Measurements from ENCODE around the gene WDR12. TPM values are rescaled to one million over a fixed set of nuclear protein-coding genes. Genes with fewer than 3 reads are reported as not detected.
"Not testable (repeated sequence)": the region's sequence is repeated elsewhere in the genome, so short reads cannot be mapped to it uniquely, and the experiment has no call there.

The WDR12 gene
- total RNA-seq, 2 experiments from 2014 or later, result 41.3 to 42.1 TPM

DNA sequence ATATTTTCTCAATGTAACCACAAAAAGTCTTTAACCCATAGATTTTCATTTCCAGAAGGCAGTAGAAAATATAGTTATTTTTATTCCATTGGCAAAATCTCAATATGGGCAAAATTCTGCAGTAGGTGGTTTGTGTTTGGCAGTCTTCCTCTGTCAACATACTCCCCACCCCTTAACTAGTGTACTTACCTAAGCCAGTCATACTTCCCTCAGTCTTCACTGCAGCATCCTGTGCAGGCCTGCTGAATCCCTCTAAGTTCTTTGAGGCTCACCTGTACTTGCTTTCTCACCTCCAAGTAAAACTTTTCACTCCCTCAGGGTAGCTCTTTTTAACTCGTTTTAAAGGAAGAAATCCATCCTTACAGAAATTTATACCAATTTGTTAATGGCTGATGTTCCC is 7.4 kb upstream of the WDR12 start:
- no peaks in the 10 kb centered on the region for H3K4me1 Mint-ChIP-seq
- ChIA-PET POLR2A (no interaction called here), CTCF (interaction anchor here (0.8 kb wide), 1 partner anchor 15 kb away, joined by 3 read pairs; no protein-coding TSS in a partner anchor)
- H3K4me3 Mint-ChIP-seq, result no peak overlapping the region
- no peak overlapping the region for H3K27ac Mint-ChIP-seq
- DNase-seq, result no peak
- H3K36me3 Mint-ChIP-seq (ENCODE audit: low read depth), result peaks cover 5% of the 10 kb centered on the region
- H3K27me3 Mint-ChIP-seq, result no peaks in the 10 kb centered on the region
- H3K9me3 Mint-ChIP-seq, result no peaks in the 10 kb centered on the region

DNA sequence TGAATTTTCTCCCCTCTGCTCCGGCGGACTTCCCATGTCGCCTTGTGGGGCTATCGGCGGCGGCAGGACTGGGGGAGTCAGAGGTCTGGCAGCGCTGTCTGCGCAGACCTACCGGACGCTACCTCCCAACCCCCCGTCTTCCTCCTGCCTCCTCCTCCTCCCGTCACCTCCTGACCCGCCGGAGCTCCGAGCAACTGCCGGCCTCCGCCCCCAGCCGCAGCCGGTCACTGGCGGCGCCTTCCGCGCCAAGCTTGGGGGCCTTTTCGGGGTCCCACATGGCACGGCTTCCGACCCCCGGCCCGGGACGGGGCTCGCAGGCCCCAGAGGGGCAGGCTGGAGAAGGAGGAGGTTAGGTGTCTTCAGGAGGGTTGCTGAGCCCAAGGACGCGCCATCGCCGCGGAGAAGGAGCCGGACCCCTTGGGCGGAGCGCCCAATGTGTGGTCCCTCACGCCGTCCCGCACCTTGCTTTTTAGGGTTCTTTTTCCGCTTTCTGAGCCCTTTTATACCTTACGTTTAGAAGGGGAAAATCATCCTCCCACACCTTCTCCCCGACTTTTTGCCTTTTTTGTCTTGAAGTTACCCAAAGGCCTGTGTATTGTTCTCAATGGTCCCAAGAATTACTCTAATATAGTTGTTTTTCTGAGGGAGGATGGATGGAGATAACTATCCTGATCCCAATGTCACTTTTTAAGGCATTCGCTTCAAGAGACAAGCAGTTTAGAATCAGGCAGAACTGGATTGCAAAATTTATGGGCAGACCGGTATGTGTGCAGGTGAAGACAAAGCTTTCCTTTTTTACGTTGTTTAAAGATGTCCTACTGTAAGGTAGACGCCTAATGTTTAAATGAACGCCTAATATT is 1.1 kb upstream of the WDR12 start:
- DNase-seq, result peak; percentile 22
- H3K9me3 Mint-ChIP-seq; H3K36me3 Mint-ChIP-seq (ENCODE audit: low read depth); H3K27me3 Mint-ChIP-seq: not testable (repeated sequence)
- Mint-ChIP-seq H3K4me3 (peak overlapping the region; percentile 91), H3K4me1 (peaks cover 34% of the 10 kb centered on the region), H3K27ac (peak overlapping the region; percentile 95)
- ChIA-PET CTCF (interaction anchor here (1.0 to 1.4 kb wide), 2 partner anchors 902 to 997 kb away, joined by 3 to 4 read pairs; no protein-coding TSS in a partner anchor), POLR2A (interaction anchor here (0.6 to 3.5 kb wide), 7 partner anchors 7 to 327 kb away, joined by 3 to 25 read pairs (median 8); partner anchors contain the start of genes CYP20A1, ICA1L and NBEAL1)

DNA sequence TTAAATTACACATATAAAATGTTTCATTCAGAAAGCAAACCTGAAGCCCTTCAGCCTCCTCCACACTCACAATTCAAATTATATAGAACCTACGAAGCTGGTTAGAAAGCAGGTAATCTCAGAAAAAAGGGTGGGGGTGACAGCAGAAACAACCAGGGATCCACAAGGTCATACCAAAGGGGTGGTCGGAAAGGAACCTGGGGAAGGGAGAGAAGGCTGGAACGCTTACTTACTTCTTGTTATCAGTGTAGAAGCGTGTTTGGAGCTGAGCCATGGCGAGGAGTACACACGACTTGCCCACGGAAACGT is 316 bp downstream of the WDR12 start:
- Mint-ChIP-seq H3K27me3 (no peaks in the 10 kb centered on the region), H3K9me3 (no peaks in the 10 kb centered on the region), H3K4me3 (peak overlapping the region; percentile 91), H3K4me1 (peaks cover 34% of the 10 kb centered on the region), H3K36me3 (ENCODE audit: low read depth) (peaks cover 6% of the 10 kb centered on the region), H3K27ac (peak overlapping the region; percentile 95)
- no peak for DNase-seq
- CTCF ChIA-PET, result interaction anchor here (0.6 to 1.4 kb wide), 4 partner anchors 21 to 999 kb away, joined by 3 to 4 read pairs (median 3); no protein-coding TSS in a partner anchor
- POLR2A ChIA-PET, result interaction anchor here (0.7 to 3.5 kb wide), 15 partner anchors 8 to 808 kb away, joined by 3 to 25 read pairs (median 3); partner anchors contain the start of genes CD28, CYP20A1, ICA1L and NBEAL1

DNA sequence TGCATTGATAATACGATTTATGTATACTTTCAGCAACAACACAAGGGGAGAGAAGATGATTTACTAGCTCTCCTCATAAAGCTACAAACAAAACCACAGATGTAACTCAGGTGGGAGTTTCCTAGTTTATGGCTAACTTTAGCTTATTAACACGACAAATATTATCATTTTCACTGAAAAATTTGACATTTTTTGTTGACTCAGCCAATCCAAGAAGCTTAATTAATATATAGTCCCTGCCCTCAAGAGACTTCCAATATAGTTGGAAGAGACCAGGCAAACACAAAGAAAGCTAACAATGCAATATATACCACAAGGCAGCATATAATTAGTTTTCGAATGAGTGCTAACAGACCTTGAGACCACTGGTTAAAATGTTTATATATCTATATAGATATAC is 775 bp downstream of the WDR12 start:
- Mint-ChIP-seq H3K9me3 (no peaks in the 10 kb centered on the region), H3K4me3 (peak overlapping the region; percentile 91), H3K36me3 (ENCODE audit: low read depth) (peaks cover 11% of the 10 kb centered on the region), H3K27me3 (no peaks in the 10 kb centered on the region), H3K27ac (no peak overlapping the region), H3K4me1 (peaks cover 34% of the 10 kb centered on the region)
- ChIA-PET CTCF (interaction anchor here (0.6 to 1.4 kb wide), 3 partner anchors 20 to 999 kb away, joined by 3 to 4 read pairs (median 3); no protein-coding TSS in a partner anchor), POLR2A (interaction anchor here (0.9 to 3.5 kb wide), 12 partner anchors 7 to 809 kb away, joined by 3 to 25 read pairs (median 3); partner anchors contain the start of genes CD28, CYP20A1 and ICA1L)
- no peak for DNase-seq

- POLR2A ChIA-PET, result interaction anchor here (1.0 to 3.5 kb wide), 4 partner anchors 39 to 797 kb away, joined by 3 to 25 read pairs (median 8); partner anchors contain the start of genes CD28, CYP20A1 and ICA1L
- H3K9me3 Mint-ChIP-seq, CTCF ChIA-PET: not testable (repeated sequence)
Observed at GRCh38 chr2:202910250-202910649, 1.2 kb downstream of the WDR12 start.

DNA sequence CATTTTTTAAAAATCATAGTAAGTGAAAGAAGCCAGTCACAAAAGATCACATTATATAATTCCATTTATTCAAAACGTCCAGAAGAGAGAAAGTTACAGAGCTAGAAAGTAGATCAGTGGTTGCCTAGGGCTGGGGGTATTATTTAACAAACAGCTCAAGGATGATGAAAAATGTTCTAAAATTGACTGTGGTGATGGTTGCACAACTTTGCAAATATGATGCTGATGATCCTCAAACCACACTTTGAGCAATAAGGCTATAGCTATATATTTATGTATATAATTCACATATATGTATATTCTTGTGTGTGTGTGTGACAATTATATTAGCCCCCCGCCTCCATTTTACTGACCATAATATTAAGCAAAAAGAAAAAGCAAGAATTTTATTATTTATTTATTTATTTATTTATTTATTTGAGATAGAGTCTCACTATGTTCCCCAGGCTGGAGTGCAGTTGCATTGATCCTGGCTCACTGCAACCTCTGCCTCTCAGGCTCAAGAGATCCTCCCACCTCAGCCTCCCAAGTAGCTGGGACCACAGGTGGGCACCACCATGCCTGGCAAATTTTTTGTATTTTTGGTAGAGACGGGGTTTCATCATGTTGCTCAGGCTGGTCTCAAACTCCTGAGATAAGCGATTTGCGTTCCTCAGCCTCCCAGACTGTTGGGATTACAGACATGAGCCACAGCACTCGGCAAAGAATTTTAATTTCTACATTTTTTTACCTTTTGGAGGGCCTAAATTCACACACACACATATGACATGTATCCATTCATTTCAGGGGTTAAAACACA is 1.9 kb downstream of the WDR12 start:
- H3K27ac Mint-ChIP-seq, result no peak overlapping the region
- DNase-seq, result no peak
- peak overlapping the region; percentile 91 for H3K4me3 Mint-ChIP-seq
- H3K27me3 Mint-ChIP-seq, result no peaks in the 10 kb centered on the region
- peaks cover 20% of the 10 kb centered on the region for H3K36me3 Mint-ChIP-seq (ENCODE audit: low read depth)
- H3K4me1 Mint-ChIP-seq, result peaks cover 36% of the 10 kb centered on the region
- ChIA-PET POLR2A (no interaction called here), CTCF (interaction anchor here (0.6 to 1.3 kb wide), 3 partner anchors 12 to 39 kb away, joined by 3 read pairs; no protein-coding TSS in a partner anchor)
- peaks cover 1% of the 10 kb centered on the region for H3K9me3 Mint-ChIP-seq

More at GRCh38 chr2:202910250-202910649, 1.2 kb downstream of the WDR12 start:
- H3K4me3 Mint-ChIP-seq, result peak overlapping the region; percentile 91
- H3K27ac Mint-ChIP-seq, DNase-seq, H3K27me3 Mint-ChIP-seq: not testable (repeated sequence)
- H3K4me1 Mint-ChIP-seq, result peaks cover 34% of the 10 kb centered on the region
- peaks cover 15% of the 10 kb centered on the region for H3K36me3 Mint-ChIP-seq (ENCODE audit: low read depth)

- no peak overlapping the region for H3K27ac Mint-ChIP-seq
Observed at GRCh38 chr2:202908186-202908585, 3.3 kb downstream of the WDR12 start.

GRCh38 chr2:202905507-202905906 is 6.0 kb downstream of the WDR12 start:
- H3K27me3 Mint-ChIP-seq, H3K4me3 Mint-ChIP-seq, DNase-seq, POLR2A ChIA-PET, H3K9me3 Mint-ChIP-seq, CTCF ChIA-PET, H3K27ac Mint-ChIP-seq: not testable (repeated sequence)
- Mint-ChIP-seq H3K4me1 (peaks cover 29% of the 10 kb centered on the region), H3K36me3 (ENCODE audit: low read depth) (peaks cover 36% of the 10 kb centered on the region)

More at GRCh38 chr2:202908186-202908585, 3.3 kb downstream of the WDR12 start:
- Mint-ChIP-seq H3K4me1 (peaks cover 39% of the 10 kb centered on the region), H3K27me3 (no peaks in the 10 kb centered on the region), H3K36me3 (ENCODE audit: low read depth) (peaks cover 32% of the 10 kb centered on the region), H3K9me3 (peaks cover 5% of the 10 kb centered on the region), H3K4me3 (no peak overlapping the region)
- POLR2A ChIA-PET, result no interaction called here
- no peak for DNase-seq
- CTCF ChIA-PET, result interaction anchor here (1.3 kb wide), 1 partner anchor 12 kb away, joined by 3 read pairs; no protein-coding TSS in a partner anchor

DNA sequence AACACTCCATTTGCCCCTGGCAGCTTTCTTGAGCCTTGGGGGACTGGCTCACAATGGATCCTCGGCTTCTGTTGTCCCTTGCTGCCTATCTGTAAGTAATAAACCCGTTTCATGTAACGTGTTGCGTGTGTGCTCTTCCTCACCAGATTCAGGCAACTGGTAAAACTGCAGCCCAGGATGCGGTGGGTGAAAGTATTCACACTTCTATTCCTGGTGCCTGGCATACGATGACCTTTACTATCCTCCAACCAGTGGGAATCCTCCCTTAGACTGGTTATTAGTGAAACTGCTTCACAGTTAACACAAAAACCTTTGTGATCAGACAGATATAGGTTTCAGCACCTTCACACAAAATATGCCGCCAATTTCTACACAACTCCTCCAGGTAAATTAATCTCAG is 26.3 kb downstream of the WDR12 start:
- H3K36me3 Mint-ChIP-seq (ENCODE audit: low read depth), result peaks cover 26% of the 10 kb centered on the region
- no peaks in the 10 kb centered on the region for H3K4me1 Mint-ChIP-seq
- CTCF ChIA-PET, result no interaction called here
- H3K27ac Mint-ChIP-seq, result no peak overlapping the region
- no peaks in the 10 kb centered on the region for H3K27me3 Mint-ChIP-seq
- H3K4me3 Mint-ChIP-seq, result no peak overlapping the region
- H3K9me3 Mint-ChIP-seq, result no peaks in the 10 kb centered on the region
- POLR2A ChIA-PET, result no interaction called here
- DNase-seq, result no peak

DNA sequence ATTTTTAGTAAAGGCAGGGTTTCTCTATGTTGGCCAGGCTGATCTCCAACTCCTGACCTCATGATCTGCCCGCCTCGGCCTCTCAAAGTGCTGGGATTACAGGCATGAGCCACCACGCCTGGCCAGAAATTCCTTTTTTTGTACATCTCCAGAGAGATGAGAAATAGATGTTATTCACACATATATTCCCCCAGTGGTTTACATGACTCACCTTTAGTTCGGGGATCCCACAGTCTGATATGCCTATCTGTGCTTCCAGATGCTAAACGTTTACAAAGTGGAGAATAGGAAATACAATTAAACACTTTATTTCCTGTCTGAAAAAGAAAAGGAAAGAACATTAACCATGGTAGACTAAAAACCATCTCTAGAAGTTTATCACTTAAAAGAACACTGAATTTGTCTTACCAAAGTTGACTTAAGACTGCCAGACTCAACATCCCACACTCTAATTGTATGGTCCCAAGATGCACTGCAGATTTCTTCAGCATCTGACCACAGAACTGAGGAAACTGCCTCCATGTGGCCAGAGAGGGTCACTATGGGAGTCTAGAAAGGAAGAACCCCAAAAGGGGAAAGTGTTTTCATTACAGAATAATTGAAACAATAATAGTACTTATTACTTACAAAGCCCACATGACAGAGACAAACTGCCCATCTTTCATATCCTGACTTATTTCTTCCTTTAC is 27.3 kb downstream of the WDR12 start:
- DNase-seq, result no peak
- no peaks in the 10 kb centered on the region for H3K9me3 Mint-ChIP-seq
- H3K36me3 Mint-ChIP-seq (ENCODE audit: low read depth), result peaks cover 23% of the 10 kb centered on the region
- CTCF ChIA-PET, result no interaction called here
- H3K27me3 Mint-ChIP-seq, result no peaks in the 10 kb centered on the region
- H3K4me3 Mint-ChIP-seq, result no peak overlapping the region
- no peaks in the 10 kb centered on the region for H3K4me1 Mint-ChIP-seq
- no peak overlapping the region for H3K27ac Mint-ChIP-seq
- POLR2A ChIA-PET, result no interaction called here

- DNase-seq, result no peak
- Mint-ChIP-seq H3K9me3 (no peaks in the 10 kb centered on the region), H3K4me3 (no peak overlapping the region), H3K27ac (no peak overlapping the region), H3K27me3 (no peaks in the 10 kb centered on the region), H3K36me3 (ENCODE audit: low read depth) (peaks cover 23% of the 10 kb centered on the region), H3K4me1 (no peaks in the 10 kb centered on the region)
- POLR2A ChIA-PET, result interaction anchor here (0.9 kb wide), 1 partner anchor 9 kb away, joined by 3 read pairs; the partner anchor contains the start of gene ICA1L
- CTCF ChIA-PET, result no interaction called here
Observed at GRCh38 chr2:202881570-202881969, 29.9 kb downstream of the WDR12 start.

DNA sequence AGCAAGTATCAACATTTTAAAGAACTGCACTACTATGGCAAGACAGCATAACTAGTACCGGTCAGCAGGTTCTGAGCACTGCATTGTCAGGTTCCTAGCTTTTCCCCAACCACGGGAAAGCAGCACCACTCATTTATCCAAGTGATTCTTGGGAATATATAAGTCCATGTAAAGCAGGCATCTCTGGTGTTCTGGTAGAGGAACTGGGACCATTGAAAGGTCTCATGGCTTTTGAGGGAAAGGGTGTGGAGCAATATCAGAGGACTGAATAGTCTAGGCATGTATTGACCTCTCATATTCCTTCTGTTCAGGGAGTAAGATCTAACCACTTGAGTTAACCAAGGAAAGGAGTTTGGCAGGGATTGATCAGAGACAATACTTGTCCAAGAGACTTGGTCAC is 33.8 kb downstream of the WDR12 start:
- POLR2A ChIA-PET, result no interaction called here
- Mint-ChIP-seq H3K9me3 (no peaks in the 10 kb centered on the region), H3K4me1 (peaks cover 1% of the 10 kb centered on the region), H3K36me3 (ENCODE audit: low read depth) (peaks cover 12% of the 10 kb centered on the region), H3K27ac (no peak overlapping the region), H3K27me3 (no peaks in the 10 kb centered on the region), H3K4me3 (no peak overlapping the region)
- CTCF ChIA-PET, result no interaction called here
- no peak for DNase-seq

Measured in activated CD4-positive, alpha-beta memory T cell treated with anti-CD3 and anti-CD28 coated beads, Interleukin-2, amount 10 ng/mL, durations not matched to agents 7 days and 5 days (primary cell).